Parathyroid adenoma (tissue), 2 donors: ENCODE data around the gene SLC35F2.

Experiments
- H2AFZ ChIP-seq: fragments of 300-600 bp; sonication (generic); one replicate; pipeline ENCODE4 v1.7.0; 2017; ENCODE audit warnings: antibody characterized with exemption, mild to moderate bottlenecking
- H3K27ac ChIP-seq: fragments of 300-600 bp; sonication (generic); one replicate; pipeline ENCODE4 v1.7.0; 2017
- H3K27me3 ChIP-seq: fragments of 300-600 bp; sonication (generic); one replicate; pipeline ENCODE4 v1.7.0; 2017; ENCODE audit warnings: low read length; ENCODE audit not compliant: control insufficient read depth, insufficient read depth
- H3K36me3 ChIP-seq: fragments of 300-600 bp; sonication (generic); one replicate; pipeline ENCODE4 v1.7.0; 2017; ENCODE audit warnings: low read length; ENCODE audit not compliant: control insufficient read depth, insufficient read depth
- H3K4me1 ChIP-seq: fragments of 300-600 bp; sonication (generic); one replicate; pipeline ENCODE4 v1.7.0; 2017; ENCODE audit warnings: control low read depth
- H3K4me2 ChIP-seq: fragments of 300-600 bp; sonication (generic); one replicate; pipeline ENCODE4 v1.7.0; 2017; ENCODE audit warnings: low read length
- H3K4me3 ChIP-seq: fragments of 300-600 bp; sonication (generic); one replicate; pipeline ENCODE4 v1.7.0; 2017; ENCODE audit warnings: low read depth, low read length
- H3K79me2 ChIP-seq: fragments of 300-600 bp; sonication (generic); one replicate; pipeline ENCODE4 v1.7.0; 2017; ENCODE audit warnings: control low read depth
- H3K9ac ChIP-seq: fragments of 300-600 bp; sonication (generic); one replicate; pipeline ENCODE4 v1.7.0; 2017; ENCODE audit warnings: mild to moderate bottlenecking
- H3K9me3 ChIP-seq: fragments of 300-600 bp; sonication (generic); one replicate; pipeline ENCODE4 v1.7.0; 2017; ENCODE audit warnings: low read length; ENCODE audit not compliant: control insufficient read depth
- CTCF ChIP-seq: fragments of 300-600 bp; sonication (generic); IDR thresholded peaks from one replicate; pipeline ENCODE4 v1.7.0; 2017; ENCODE audit warnings: antibody characterized with exemption, mild to moderate bottlenecking
- donor health status: primary hyperparathyroidism.

Gene SLC35F2

GRCh38 chr11:107857550-107858216 is 904 bp downstream of the SLC35F2 start:
- Histone ChIP-seq H3K9me3 (no peaks in the 10 kb centered on the region), H2AFZ (peak overlapping the region; percentile 93), H3K4me2 (peak overlapping the region; percentile 81), H3K36me3 (no peaks in the 10 kb centered on the region), H3K4me3 (peak overlapping the region; percentile 65), H3K4me1 (no peaks in the 10 kb centered on the region), H3K79me2 (no peaks in the 10 kb centered on the region), H3K27ac (peak overlapping the region; percentile 90), H3K9ac (no peak overlapping the region), H3K27me3 (no peaks in the 10 kb centered on the region)
- TF ChIP-seq CTCF, result no peak

- H3K79me2 ChIP-seq, result no peaks in the 10 kb centered on the region
- no peak for TF ChIP-seq CTCF
- no peak overlapping the region for H3K27ac ChIP-seq
- H3K4me2 ChIP-seq, result no peak overlapping the region
- H3K36me3 ChIP-seq, result no peaks in the 10 kb centered on the region
- no peaks in the 10 kb centered on the region for H3K27me3 ChIP-seq
- no peak overlapping the region for H3K9ac ChIP-seq
- H3K4me3 ChIP-seq, result no peak overlapping the region
- H2AFZ ChIP-seq, result no peak overlapping the region
- H3K4me1 ChIP-seq, result no peaks in the 10 kb centered on the region
- no peaks in the 10 kb centered on the region for H3K9me3 ChIP-seq
Measured at GRCh38 chr11:107856981-107857517, 1.5 kb downstream of the SLC35F2 start.

GRCh38 chr11:107856180-107856980 is 2.2 kb downstream of the SLC35F2 start:
- no peak overlapping the region for H3K4me3 ChIP-seq
- H3K36me3 ChIP-seq, result no peaks in the 10 kb centered on the region
- no peak overlapping the region for H3K27ac ChIP-seq

GRCh38 chr11:107853070-107853469 is 5.5 kb downstream of the SLC35F2 start:
- Histone ChIP-seq H3K27ac (no peak overlapping the region), H3K4me1 (no peaks in the 10 kb centered on the region), H3K79me2 (no peaks in the 10 kb centered on the region), H3K36me3 (no peaks in the 10 kb centered on the region), H3K9me3 (no peaks in the 10 kb centered on the region), H3K4me3 (no peak overlapping the region), H3K4me2 (no peak overlapping the region), H3K27me3 (no peaks in the 10 kb centered on the region), H3K9ac (no peak overlapping the region), H2AFZ (no peak overlapping the region)
- TF ChIP-seq CTCF, result no peak

More at GRCh38 chr11:107856180-107856980, 2.2 kb downstream of the SLC35F2 start:
- Histone ChIP-seq H3K4me1 (no peaks in the 10 kb centered on the region), H3K4me2 (no peak overlapping the region), H3K27me3 (no peaks in the 10 kb centered on the region), H2AFZ (no peak overlapping the region), H3K79me2 (no peaks in the 10 kb centered on the region), H3K9ac (no peak overlapping the region), H3K9me3 (no peaks in the 10 kb centered on the region)
- TF ChIP-seq CTCF, result no peak
